Panc1 (cell line): ENCODE measurements around the gene GULP1. TPM values are rescaled to one million over a fixed set of nuclear protein-coding genes. Genes with fewer than 3 reads are reported as not detected.

Source experiments
- ATAC-seq: fragments of 200-7000 bp; cut with Tn5 transposase; 2 replicates; pipeline ENCODE4 v1.9.1; 2020; ENCODE audit warnings: mild to moderate bottlenecking, moderate library complexity
- BruUV-seq: library from RNA; stranded (reverse); fragments of 400-500 nt; replicated peaks from 2 replicates; lab custom pipeline; 2021; lab: Mats Ljungman, UMichigan
- CTCF ChIA-PET: fragments of 300-600 bp; sonication (Branson Sonifier 250); formaldehyde crosslinking; loops from one replicate; lab custom pipeline; 2022; ENCODE audit warnings: antibody characterized with exemption; lab: Charles Lee
- POLR2A ChIA-PET: fragments of 300-600 bp; sonication (Branson Sonifier 250); formaldehyde crosslinking; loops from one replicate; lab custom pipeline; 2022; ENCODE audit warnings: antibody characterized with exemption; lab: Charles Lee
- DNase-seq: peaks from one replicate; pipeline ENCODE4 v3.0.0-alpha.2; 2010; ENCODE audit warnings: low read depth, low spot score
- H3K27ac ChIP-seq: 2 replicates; pipeline ENCODE4 v1.5.1; 2011; ENCODE audit warnings: mild to moderate bottlenecking, low read length, inconsistent platforms
- H3K27me3 ChIP-seq: fragments of 200-500 bp; sonication (Bioruptor generic); 2 replicates; pipeline ENCODE4 v1.6.0; 2014; ENCODE audit warnings: low read length, inconsistent platforms; ENCODE audit not compliant: control insufficient read depth, insufficient read depth
- H3K36me3 ChIP-seq: fragments of 200-500 bp; sonication (Bioruptor generic); 2 replicates; pipeline ENCODE4 v1.5.1; 2014; ENCODE audit warnings: inconsistent platforms, mild to moderate bottlenecking, low read length, moderate library complexity; ENCODE audit not compliant: control insufficient read depth, insufficient read depth
- H3K4me1 ChIP-seq: 2 replicates; pipeline ENCODE4 v1.5.1; 2011; ENCODE audit warnings: inconsistent platforms, mild to moderate bottlenecking, low read length, moderate library complexity; ENCODE audit not compliant: control insufficient read depth, insufficient read depth
- H3K4me3 ChIP-seq, 2 experiments: 2 replicates each; pipeline ENCODE4 v1.5.1; 2011 to 2012; ENCODE audit warnings: low read depth in 2 of 2, low read length in 2 of 2, mild to moderate bottlenecking in 2 of 2, inconsistent platforms in 1 of 2, moderate library complexity in 1 of 2
- H3K9me3 ChIP-seq: fragments of 200-500 bp; sonication (Bioruptor generic); 2 replicates; pipeline ENCODE4 v1.5.1; 2014; ENCODE audit warnings: low read depth, mild to moderate bottlenecking, inconsistent platforms, low read length, moderate library complexity; ENCODE audit not compliant: control insufficient read depth, insufficient read depth
- CTCF ChIP-seq: fragments of 450-650 bp; IDR thresholded peaks from 2 replicates; pipeline ENCODE4 v1.5.1; 2017; ENCODE audit warnings: mild to moderate bottlenecking
- POLR2AphosphoS5 ChIP-seq: IDR thresholded peaks from 2 replicates; pipeline ENCODE4 v1.6.1; 2012; ENCODE audit warnings: mild to moderate bottlenecking, low read depth, low read length, moderate library complexity
- REST ChIP-seq, 2 experiments: IDR thresholded peaks; 2 replicates each; pipeline ENCODE4 v1.6.1; 2011 to 2012; ENCODE audit warnings: low read depth in 2 of 2, control low read depth in 1 of 2, low read length in 1 of 2, mild to moderate bottlenecking in 1 of 2, moderate library complexity in 1 of 2; ENCODE audit not compliant: insufficient read depth in 1 of 2
- SIN3A ChIP-seq: IDR thresholded peaks from 2 replicates; pipeline ENCODE4 v1.6.1; 2012; ENCODE audit warnings: low read depth, mild to moderate bottlenecking, low read length, moderate library complexity, borderline replicate concordance; ENCODE audit not compliant: insufficient read depth
- TCF7L2 ChIP-seq: IDR thresholded peaks from 2 replicates; pipeline ENCODE4 v1.6.1; 2011; ENCODE audit warnings: mild to moderate bottlenecking, low read depth, low read length, inconsistent platforms
- in situ Hi-C: cut with HindIII; loops from 2 replicates; pipeline ENCODE4 v1.10.0; 2016; ENCODE audit warnings: low sequenced_read_pairs, low pct_unique_long_range_greater_than_20kb
- intact Hi-C: fragments of 100-400 bp; cut with micrococcal nuclease; formaldehyde crosslinking; loops from one replicate; pipeline ENCODE4 v1.10.0; 2022; ENCODE audit not compliant: unreplicated experiment
- total RNA-seq: library from RNA; stranded (reverse); gene quantifications from one replicate; pipeline ENCODE4 v1.2.1, GENCODE V29; 2021; ENCODE audit not compliant: unreplicated experiment

GULP1 gene
- total RNA-seq, 1 experiment from 2014 or later, result 51.5 TPM

GRCh38 chr2:188561473-188561979, 269.9 kb downstream of the GULP1 start:
- ATAC-seq, result no peak
- POLR2A ChIA-PET, result no interaction called here

GRCh38 chr2:188569431-188570165, 277.9 kb downstream of the GULP1 start:
- POLR2A ChIA-PET, result no interaction called here
- in situ Hi-C loops (no loop called here), intact Hi-C loops (no loop called here)
- TF ChIP-seq TCF7L2 (no peak), SIN3A (no peak), REST (IDR thresholded peaks at IDR 0.05; ENCODE audit: insufficient read depth in 1 of 2, low read depth in 2 of 2, low read length in 1 of 2) (no peak), CTCF (no peak), POLR2AphosphoS5 (no peak)
- Histone ChIP-seq H3K36me3 (no peaks in the 10 kb centered on the region; the same call in 1 of the 2 replicates), H3K9me3 (no peaks in the 10 kb centered on the region), H3K27me3 (no peaks in the 10 kb centered on the region), H3K4me3 (no peak overlapping the region), H3K27ac (no peak overlapping the region), H3K4me1 (no peaks in the 10 kb centered on the region)
- BruUV-seq, result no TSS peak
- ATAC-seq (no peak), DNase-seq (no peak)
- CTCF ChIA-PET, result no interaction called here

More at GRCh38 chr2:188561473-188561979, 269.9 kb downstream of the GULP1 start:
- H3K27ac ChIP-seq, result no peak overlapping the region
- no peaks in the 10 kb centered on the region for H3K36me3 ChIP-seq
- no peaks in the 10 kb centered on the region for H3K27me3 ChIP-seq
- H3K4me3 ChIP-seq, result no peak overlapping the region
- H3K9me3 ChIP-seq, result no peaks in the 10 kb centered on the region
- BruUV-seq, result no TSS peak
- TF ChIP-seq CTCF (no peak), TCF7L2 (no peak), SIN3A (no peak), POLR2AphosphoS5 (no peak), REST (IDR thresholded peaks at IDR 0.05; ENCODE audit: insufficient read depth in 1 of 2, low read depth in 2 of 2, low read length in 1 of 2) (no peak)
- intact Hi-C loops, result no loop called here
- H3K4me1 ChIP-seq, result no peaks in the 10 kb centered on the region
- CTCF ChIA-PET, result no interaction called here
- in situ Hi-C loops, result no loop called here
- DNase-seq, result no peak
